ENCODE results near the gene UBE2Z. TPM values are rescaled to one million over a fixed set of nuclear protein-coding genes. Genes with fewer than 3 reads are reported as not detected.
A peak's percentile ranks its signal among the peaks of the same experiment; 100 is the strongest.

The UBE2Z gene
- total RNA-seq, 1 donor from 2014 or later = 72.1 TPM

DNA sequence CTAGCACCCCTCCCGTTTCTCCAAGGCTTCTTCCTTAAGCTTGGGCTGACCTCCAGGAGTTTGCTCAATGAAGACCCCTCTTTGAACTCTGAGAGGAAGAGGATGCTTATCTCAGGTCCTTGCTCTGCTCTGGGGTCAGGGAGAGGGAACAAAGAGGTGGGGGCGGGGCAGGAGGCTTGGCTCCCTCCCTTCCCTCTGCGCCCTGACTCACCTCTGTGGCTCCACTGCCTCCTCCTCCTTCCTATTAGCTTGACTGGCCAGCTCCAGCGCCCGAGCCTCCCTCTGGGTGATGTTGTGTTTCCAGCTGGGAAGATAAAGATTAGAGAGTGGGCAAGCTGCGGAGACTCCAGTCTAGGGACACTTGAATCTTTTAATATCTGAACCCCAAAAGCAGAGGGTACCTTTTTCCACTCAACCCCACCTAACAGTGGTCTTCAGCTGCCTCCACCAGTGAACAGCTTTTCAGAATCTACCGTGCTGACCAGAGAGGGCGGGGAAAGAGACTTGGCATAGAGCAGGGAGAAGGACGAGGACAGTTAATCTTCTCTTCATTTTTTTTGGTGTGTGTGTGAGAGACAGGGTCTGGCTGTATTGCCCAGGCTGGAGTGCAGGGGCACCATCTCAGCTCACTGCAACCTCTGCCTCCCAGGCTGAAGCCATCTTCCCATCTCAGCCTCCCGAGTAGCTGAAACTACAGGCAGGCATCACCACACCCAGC lies 53.5 kb downstream of the UBE2Z start:
- H3K27ac Mint-ChIP-seq = no peak overlapping the region
- H3K4me3 Mint-ChIP-seq = peak overlapping the region; percentile 41
- TF ChIP-seq, protein P1, sequence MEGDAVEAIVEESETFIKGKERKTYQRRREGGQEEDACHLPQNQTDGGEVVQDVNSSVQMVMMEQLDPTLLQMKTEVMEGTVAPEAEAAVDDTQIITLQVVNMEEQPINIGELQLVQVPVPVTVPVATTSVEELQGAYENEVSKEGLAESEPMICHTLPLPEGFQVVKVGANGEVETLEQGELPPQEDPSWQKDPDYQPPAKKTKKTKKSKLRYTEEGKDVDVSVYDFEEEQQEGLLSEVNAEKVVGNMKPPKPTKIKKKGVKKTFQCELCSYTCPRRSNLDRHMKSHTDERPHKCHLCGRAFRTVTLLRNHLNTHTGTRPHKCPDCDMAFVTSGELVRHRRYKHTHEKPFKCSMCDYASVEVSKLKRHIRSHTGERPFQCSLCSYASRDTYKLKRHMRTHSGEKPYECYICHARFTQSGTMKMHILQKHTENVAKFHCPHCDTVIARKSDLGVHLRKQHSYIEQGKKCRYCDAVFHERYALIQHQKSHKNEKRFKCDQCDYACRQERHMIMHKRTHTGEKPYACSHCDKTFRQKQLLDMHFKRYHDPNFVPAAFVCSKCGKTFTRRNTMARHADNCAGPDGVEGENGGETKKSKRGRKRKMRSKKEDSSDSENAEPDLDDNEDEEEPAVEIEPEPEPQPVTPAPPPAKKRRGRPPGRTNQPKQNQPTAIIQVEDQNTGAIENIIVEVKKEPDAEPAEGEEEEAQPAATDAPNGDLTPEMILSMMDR (conservative IDR thresholded peaks at IDR 0.05) = no peak

DNA sequence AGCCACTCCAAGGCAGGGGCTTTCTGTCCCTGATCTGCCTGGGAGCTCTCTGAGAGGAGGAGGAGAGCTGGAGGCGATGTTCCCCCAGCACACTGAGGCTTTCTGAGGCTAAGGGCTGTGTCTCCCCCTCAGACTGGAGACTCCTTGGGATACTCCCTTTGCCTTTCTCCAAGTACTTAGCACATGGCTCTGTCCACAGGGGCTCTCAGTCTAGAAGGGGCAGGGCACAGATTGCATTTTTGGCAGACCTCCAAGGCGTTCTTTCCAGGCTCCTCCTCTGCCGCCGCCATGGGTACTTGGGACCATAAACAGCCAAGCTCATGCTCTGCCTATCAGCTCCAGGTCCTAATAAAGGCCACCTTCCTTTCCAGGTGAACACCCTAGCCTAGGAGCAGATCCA lies 62.0 kb downstream of the UBE2Z start:
- peaks cover 13% of the 10 kb centered on the region for H3K27me3 Mint-ChIP-seq
- H3K4me1 Mint-ChIP-seq (ENCODE audit: unreplicated experiment) = peaks cover 12% of the 10 kb centered on the region
- H3K27ac Mint-ChIP-seq = no peak overlapping the region
- TF ChIP-seq, protein P1 (conservative IDR thresholded peaks at IDR 0.05) = no peak
- no peaks in the 10 kb centered on the region for H3K9me3 Mint-ChIP-seq
- H3K36me3 Mint-ChIP-seq = no peaks in the 10 kb centered on the region
- no peak for DNase-seq (ENCODE audit: extremely low spot score, unreplicated experiment)
- H3K4me3 Mint-ChIP-seq = no peak overlapping the region

More for the DNA sequence above, 53.5 kb downstream of the UBE2Z start:
- Mint-ChIP-seq H3K4me1 (ENCODE audit: unreplicated experiment) (peaks cover 9% of the 10 kb centered on the region), H3K9me3 (no peaks in the 10 kb centered on the region), H3K27me3 (peaks cover 19% of the 10 kb centered on the region), H3K36me3 (no peaks in the 10 kb centered on the region)
- DNase-seq (ENCODE audit: extremely low spot score, unreplicated experiment) = no peak

DNA sequence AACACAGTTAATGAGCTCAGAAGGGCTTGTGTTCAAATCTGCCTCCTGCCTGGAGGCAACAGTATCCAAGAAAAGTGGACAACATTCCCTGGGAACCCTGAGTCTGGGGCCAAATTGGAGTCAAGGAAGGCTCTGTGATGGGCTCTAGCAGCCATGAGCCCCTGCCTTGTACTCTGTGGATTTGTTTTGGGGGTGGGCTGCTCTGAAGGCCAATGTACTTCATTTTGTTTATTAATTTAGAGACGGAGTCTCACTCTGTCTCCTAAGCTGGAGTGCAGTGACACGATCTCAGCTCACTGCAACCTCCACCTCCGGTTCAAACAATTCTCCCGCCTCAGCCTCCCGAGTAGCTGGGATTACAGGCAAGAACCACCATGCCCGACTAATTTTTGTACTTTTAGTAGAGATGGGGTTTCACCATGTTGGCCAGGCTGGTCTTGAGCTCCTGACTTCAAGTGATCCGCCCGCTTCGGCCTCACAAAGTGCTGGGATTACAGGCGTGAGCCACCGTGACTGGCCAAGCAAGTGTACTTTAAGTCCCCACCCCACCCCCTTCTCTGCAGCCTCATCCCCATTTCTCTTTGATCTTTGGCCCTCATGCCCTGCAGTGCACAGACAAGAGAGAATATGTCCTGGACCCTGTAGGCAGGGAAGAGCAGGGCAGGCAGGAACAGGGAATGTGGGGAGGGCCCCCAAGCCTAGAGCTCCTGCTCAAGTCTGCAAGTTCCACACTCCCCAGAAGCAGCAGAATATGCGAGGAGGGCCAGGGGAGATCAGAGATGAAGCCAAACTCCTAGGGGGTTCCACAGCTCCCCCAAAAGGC lies 62.9 kb downstream of the UBE2Z start:
- no peaks in the 10 kb centered on the region for H3K9me3 Mint-ChIP-seq
- H3K36me3 Mint-ChIP-seq = no peaks in the 10 kb centered on the region
- no peak overlapping the region for H3K27ac Mint-ChIP-seq

DNA sequence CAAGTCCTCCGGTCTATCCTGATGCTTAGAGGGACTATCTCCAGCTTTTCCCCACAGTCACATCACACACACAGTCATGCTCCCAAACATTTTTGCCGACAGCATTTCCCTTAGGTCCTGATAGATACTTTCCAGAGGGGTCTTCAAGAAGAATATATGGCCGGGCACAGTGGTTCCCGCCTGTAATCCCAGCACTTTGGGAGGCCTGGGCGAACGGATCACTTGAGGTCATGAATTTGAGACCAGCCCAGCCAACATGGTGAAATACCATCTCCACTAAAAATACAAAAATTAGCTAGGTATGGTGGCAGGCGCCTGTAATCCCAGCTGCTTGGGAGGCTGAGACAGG lies 64.5 kb downstream of the UBE2Z start:
- no peak overlapping the region for H3K27ac Mint-ChIP-seq
- H3K9me3 Mint-ChIP-seq = no peaks in the 10 kb centered on the region
- H3K4me3 Mint-ChIP-seq = peak overlapping the region; percentile 44
- peaks cover 12% of the 10 kb centered on the region for H3K4me1 Mint-ChIP-seq (ENCODE audit: unreplicated experiment)
- no peak for DNase-seq (ENCODE audit: extremely low spot score, unreplicated experiment)
- peaks cover 9% of the 10 kb centered on the region for H3K27me3 Mint-ChIP-seq
- TF ChIP-seq, protein P1 (conservative IDR thresholded peaks at IDR 0.05) = no peak
- H3K36me3 Mint-ChIP-seq = no peaks in the 10 kb centered on the region

More for the DNA sequence above, 62.9 kb downstream of the UBE2Z start:
- H3K27me3 Mint-ChIP-seq = peaks cover 9% of the 10 kb centered on the region
- peaks cover 12% of the 10 kb centered on the region for H3K4me1 Mint-ChIP-seq (ENCODE audit: unreplicated experiment)
- DNase-seq (ENCODE audit: extremely low spot score, unreplicated experiment) = no peak
- TF ChIP-seq, protein P1 (conservative IDR thresholded peaks at IDR 0.05) = no peak
- H3K4me3 Mint-ChIP-seq = no peak overlapping the region

DNA sequence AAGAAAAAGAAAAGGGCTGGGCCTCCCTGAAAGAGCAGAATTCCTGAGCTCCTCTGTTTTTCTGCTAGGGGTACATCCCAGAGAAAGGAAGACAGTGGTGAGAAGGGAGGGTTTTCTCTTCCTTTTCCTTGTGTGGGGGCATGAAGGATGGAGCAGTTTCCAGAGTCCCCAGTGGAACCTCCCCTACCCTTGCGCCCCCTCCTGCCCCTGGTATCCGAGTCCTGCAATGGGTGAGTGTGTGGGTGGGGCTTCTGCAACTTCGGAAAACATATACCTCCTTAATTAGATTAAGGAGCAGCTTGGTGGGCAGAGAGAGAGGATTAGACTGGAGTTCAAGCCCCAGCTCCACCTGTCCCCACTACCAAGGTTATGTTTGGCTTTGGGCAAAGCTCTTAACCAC lies 65.6 kb downstream of the UBE2Z start:
- Mint-ChIP-seq H3K4me1 (ENCODE audit: unreplicated experiment) (peaks cover 12% of the 10 kb centered on the region), H3K27me3 (peaks cover 1% of the 10 kb centered on the region), H3K27ac (no peak overlapping the region), H3K9me3 (no peaks in the 10 kb centered on the region), H3K4me3 (no peak overlapping the region), H3K36me3 (no peaks in the 10 kb centered on the region)
- TF ChIP-seq, protein P1 (conservative IDR thresholded peaks at IDR 0.05) = no peak
- DNase-seq (ENCODE audit: extremely low spot score, unreplicated experiment) = no peak

Other genes with a start within 250 kb of the UBE2Z start
- 0.88 TPM in 1 of 2 replicates, not detected in the other for gene PRAC1, start 185.9 kb upstream of the UBE2Z start, total RNA-seq (ENCODE audit: low replicate concordance)
- gene PRAC2, start 185.2 kb upstream of the UBE2Z start, total RNA-seq (ENCODE audit: low replicate concordance) = not detected in 2 replicates
- 0.59 TPM in 1 of 2 replicates, not detected in the other for gene HOXB13, start 179.7 kb upstream of the UBE2Z start, total RNA-seq (ENCODE audit: low replicate concordance)
- 2.8 and 3.5 TPM in 2 replicates for gene TTLL6, start 91.2 kb upstream of the UBE2Z start, total RNA-seq (ENCODE audit: low replicate concordance)
- 74.5 and 99.7 TPM in 2 replicates for gene CALCOCO2, start 77.4 kb upstream of the UBE2Z start, total RNA-seq (ENCODE audit: low replicate concordance)
- gene ATP5MC1, start 15.6 kb upstream of the UBE2Z start, total RNA-seq (ENCODE audit: low replicate concordance) = 91.5 and 92.2 TPM in 2 replicates
- gene SNF8, start 36.4 kb downstream of the UBE2Z start, total RNA-seq (ENCODE audit: low replicate concordance) = 97.2 and 117 TPM in 2 replicates
- 0.69 TPM in 1 of 2 replicates, not detected in the other for gene GIP, start 60.2 kb downstream of the UBE2Z start, total RNA-seq (ENCODE audit: low replicate concordance)
- gene IGF2BP1, start 89.0 kb downstream of the UBE2Z start, total RNA-seq (ENCODE audit: low replicate concordance) = 104 and 232 TPM in 2 replicates
- gene B4GALNT2, start 224.4 kb downstream of the UBE2Z start, total RNA-seq (ENCODE audit: low replicate concordance) = 0.60 and 3.7 TPM in 2 replicates